Thoracic aorta (tissue), 2 donors: ENCODE data around the gene CELA2A. TPM values are rescaled to one million over a fixed set of nuclear protein-coding genes. Genes with fewer than 3 reads are reported as not detected.

ENCODE experiments used
- ATAC-seq: fragments of 150-250 bp; one replicate; pipeline ENCODE4 v1.8.0; 2017; ENCODE audit warnings: low read depth; ENCODE audit not compliant: insufficient number of reproducible peaks, low FRiP score
- DNase-seq: peaks from one replicate; pipeline ENCODE4 v3.0.0-alpha.2; 2020; ENCODE audit warnings: low spot score
- H3K27ac ChIP-seq, 2 donors: fragments of 200-600 bp; sonication (generic); 1 replicate in 1 of 2; 2 replicates in 1 of 2; pipeline ENCODE4 v1.5.1; 2016; ENCODE audit warnings: mild to moderate bottlenecking in 2 of 2, moderate library complexity in 2 of 2
- H3K27me3 ChIP-seq: fragments of 200-600 bp; sonication (generic); replicated peaks from 2 replicates; pipeline ENCODE4 v1.6.0; 2016; ENCODE audit warnings: mild to moderate bottlenecking; ENCODE audit not compliant: insufficient read depth
- H3K36me3 ChIP-seq: fragments of 200-600 bp; sonication (generic); one replicate; pipeline ENCODE4 v1.5.1; 2016
- H3K4me1 ChIP-seq, 2 donors: fragments of 200-600 bp; sonication (generic); 1 replicate in 1 of 2; 2 replicates in 1 of 2; pipeline versions ENCODE4 v1.5.1 to v1.6.0; 2016; ENCODE audit warnings: low read depth in 2 of 2, mild to moderate bottlenecking in 1 of 2; ENCODE audit not compliant: control insufficient read depth in 1 of 2
- H3K4me3 ChIP-seq: fragments of 200-600 bp; sonication (generic); 2 replicates; pipeline ENCODE4 v1.5.1; 2016; ENCODE audit warnings: mild to moderate bottlenecking
- H3K9me3 ChIP-seq: fragments of 200-600 bp; sonication (generic); 2 replicates; pipeline ENCODE4 v1.5.1; 2016
- CTCF ChIP-seq: fragments of 200-600 bp; sonication (generic); IDR thresholded peaks from one replicate; pipeline ENCODE4 v1.5.1; 2019; ENCODE audit warnings: antibody characterized with exemption
- total RNA-seq, 2 donors: library from RNA; depleted of rRNA; stranded (reverse); fragments of >200 nt; gene quantifications; one replicate each; pipeline versions ENCODE4 v1.1.0 to v1.2.3, GENCODE V29; 2016

CELA2A gene
- total RNA-seq, 2 donors from 2014 or later, result not detected

GRCh38 chr1:15446212-15446611 is 10.3 kb upstream of the CELA2A start:
- no peaks in the 10 kb centered on the region for H3K36me3 ChIP-seq
- H3K27ac ChIP-seq, result no peak overlapping the region
- no peaks in the 10 kb centered on the region for H3K9me3 ChIP-seq
- H3K4me3 ChIP-seq, result no peak overlapping the region
- no peaks in the 10 kb centered on the region for H3K4me1 ChIP-seq
- TF ChIP-seq CTCF, result no peak
- no peaks in the 10 kb centered on the region for H3K27me3 ChIP-seq
- no peak for DNase-seq
- no peak for ATAC-seq

GRCh38 chr1:15448877-15449462 is 7.6 kb upstream of the CELA2A start:
- no peak overlapping the region for H3K4me3 ChIP-seq
- H3K9me3 ChIP-seq, result no peaks in the 10 kb centered on the region
- H3K4me1 ChIP-seq, result no peaks in the 10 kb centered on the region
- DNase-seq (no peak), ATAC-seq (no peak)
- no peak for TF ChIP-seq CTCF
- H3K27me3 ChIP-seq, result no peaks in the 10 kb centered on the region
- no peaks in the 10 kb centered on the region for H3K36me3 ChIP-seq
- H3K27ac ChIP-seq, result no peak overlapping the region

- no peak overlapping the region for H3K4me3 ChIP-seq
- H3K4me1 ChIP-seq, result no peaks in the 10 kb centered on the region
- DNase-seq (no peak), ATAC-seq (no peak)
- no peak for TF ChIP-seq CTCF
- no peaks in the 10 kb centered on the region for H3K27me3 ChIP-seq
- no peak overlapping the region for H3K27ac ChIP-seq
- no peaks in the 10 kb centered on the region for H3K9me3 ChIP-seq
- no peaks in the 10 kb centered on the region for H3K36me3 ChIP-seq
Observed at GRCh38 chr1:15449567-15449966, 7.0 kb upstream of the CELA2A start.

GRCh38 chr1:15451014-15451722 is 5.4 kb upstream of the CELA2A start:
- H3K27ac ChIP-seq, result no peak overlapping the region
- ATAC-seq (no peak), DNase-seq (no peak)
- no peaks in the 10 kb centered on the region for H3K36me3 ChIP-seq
- no peak overlapping the region for H3K4me3 ChIP-seq
- H3K27me3 ChIP-seq, result no peaks in the 10 kb centered on the region
- no peaks in the 10 kb centered on the region for H3K9me3 ChIP-seq
- H3K4me1 ChIP-seq, result no peaks in the 10 kb centered on the region
- TF ChIP-seq CTCF, result no peak

- H3K36me3 ChIP-seq, result no peaks in the 10 kb centered on the region
- no peak overlapping the region for H3K4me3 ChIP-seq
- no peak for TF ChIP-seq CTCF
- no peak for DNase-seq
- H3K27me3 ChIP-seq, result no peaks in the 10 kb centered on the region
- ATAC-seq, result no peak
- H3K4me1 ChIP-seq, result no peaks in the 10 kb centered on the region
- H3K27ac ChIP-seq, result no peak overlapping the region
- no peaks in the 10 kb centered on the region for H3K9me3 ChIP-seq
Observed at GRCh38 chr1:15452216-15452615, 4.3 kb upstream of the CELA2A start.
